Measurements from ENCODE around the gene KMO.

GRCh38 chr1:241519308-241520079 is 12.7 kb upstream of the KMO start, which contains the start of gene FH:
- TF ChIP-seq, protein P1, sequence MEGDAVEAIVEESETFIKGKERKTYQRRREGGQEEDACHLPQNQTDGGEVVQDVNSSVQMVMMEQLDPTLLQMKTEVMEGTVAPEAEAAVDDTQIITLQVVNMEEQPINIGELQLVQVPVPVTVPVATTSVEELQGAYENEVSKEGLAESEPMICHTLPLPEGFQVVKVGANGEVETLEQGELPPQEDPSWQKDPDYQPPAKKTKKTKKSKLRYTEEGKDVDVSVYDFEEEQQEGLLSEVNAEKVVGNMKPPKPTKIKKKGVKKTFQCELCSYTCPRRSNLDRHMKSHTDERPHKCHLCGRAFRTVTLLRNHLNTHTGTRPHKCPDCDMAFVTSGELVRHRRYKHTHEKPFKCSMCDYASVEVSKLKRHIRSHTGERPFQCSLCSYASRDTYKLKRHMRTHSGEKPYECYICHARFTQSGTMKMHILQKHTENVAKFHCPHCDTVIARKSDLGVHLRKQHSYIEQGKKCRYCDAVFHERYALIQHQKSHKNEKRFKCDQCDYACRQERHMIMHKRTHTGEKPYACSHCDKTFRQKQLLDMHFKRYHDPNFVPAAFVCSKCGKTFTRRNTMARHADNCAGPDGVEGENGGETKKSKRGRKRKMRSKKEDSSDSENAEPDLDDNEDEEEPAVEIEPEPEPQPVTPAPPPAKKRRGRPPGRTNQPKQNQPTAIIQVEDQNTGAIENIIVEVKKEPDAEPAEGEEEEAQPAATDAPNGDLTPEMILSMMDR (conservative IDR thresholded peaks at IDR 0.05): no peak
- no peak for TF ChIP-seq EZH2 (IDR thresholded peaks at IDR 0.05; ENCODE audit: low read depth)
